Osteocyte (in vitro differentiated cells): ENCODE measurements around the gene KIRREL2. TPM values are rescaled to one million over a fixed set of nuclear protein-coding genes. Genes with fewer than 3 reads are reported as not detected.
"Not testable (repeated sequence)": the region's sequence is repeated elsewhere in the genome, so short reads cannot be mapped to it uniquely, and the experiment has no call there.

Source experiments
- DNase-seq: peaks from one replicate; pipeline ENCODE4 v3.0.0; 2021; ENCODE audit warnings: mixed read lengths; ENCODE audit not compliant: unreplicated experiment; ENCODE audit errors: extremely low spot score
- H3K27ac Mint-ChIP-seq: one replicate; pipeline ENCODE4 v1.8.0; 2021; ENCODE audit warnings: mild to moderate bottlenecking, mixed read lengths; ENCODE audit not compliant: unreplicated experiment
- H3K27me3 Mint-ChIP-seq: one replicate; pipeline ENCODE4 v1.8.0; 2021; ENCODE audit warnings: mixed read lengths; ENCODE audit not compliant: unreplicated experiment
- H3K36me3 Mint-ChIP-seq: one replicate; pipeline ENCODE4 v1.8.0; 2021; ENCODE audit warnings: mixed read lengths; ENCODE audit not compliant: unreplicated experiment
- H3K4me1 Mint-ChIP-seq: one replicate; pipeline ENCODE4 v1.8.0; 2021; ENCODE audit warnings: mixed read lengths; ENCODE audit not compliant: unreplicated experiment
- H3K4me3 Mint-ChIP-seq: one replicate; pipeline ENCODE4 v1.8.0; 2021; ENCODE audit warnings: mild to moderate bottlenecking, moderate library complexity, mixed read lengths; ENCODE audit not compliant: unreplicated experiment
- H3K9me3 Mint-ChIP-seq: one replicate; pipeline ENCODE4 v1.8.0; 2021; ENCODE audit warnings: mixed read lengths; ENCODE audit not compliant: unreplicated experiment
- CTCF ChIP-seq: fragments of 200-600 bp; sonication (generic); IDR thresholded peaks from 2 replicates; pipeline ENCODE4 v1.5.0; 2021; ENCODE audit warnings: antibody characterized with exemption, mild to moderate bottlenecking, moderate library complexity
- total RNA-seq: library from RNA; stranded (reverse); gene quantifications from 2 replicates; pipeline ENCODE4 v1.2.1, GENCODE V29; 2021

Gene KIRREL2
- total RNA-seq, 1 donor from 2014 or later, result not detected

GRCh38 chr19:35824150-35824549, 32.6 kb upstream of the KIRREL2 start:
- no peaks in the 10 kb centered on the region for H3K9me3 Mint-ChIP-seq
- no peak for DNase-seq
- no peaks in the 10 kb centered on the region for H3K36me3 Mint-ChIP-seq
- TF ChIP-seq CTCF, result no peak
- peaks cover 11% of the 10 kb centered on the region for H3K27me3 Mint-ChIP-seq
- H3K4me3 Mint-ChIP-seq, result no peak overlapping the region
- H3K27ac Mint-ChIP-seq, result no peak overlapping the region
- no peaks in the 10 kb centered on the region for H3K4me1 Mint-ChIP-seq

- H3K9me3 Mint-ChIP-seq, result no peaks in the 10 kb centered on the region
- no peak for DNase-seq
- no peaks in the 10 kb centered on the region for H3K36me3 Mint-ChIP-seq
- TF ChIP-seq CTCF, result no peak
- H3K4me1 Mint-ChIP-seq, result no peaks in the 10 kb centered on the region
- H3K27ac Mint-ChIP-seq, result no peak overlapping the region
- H3K4me3 Mint-ChIP-seq, result no peak overlapping the region
- peaks cover 10% of the 10 kb centered on the region for H3K27me3 Mint-ChIP-seq
Observed at GRCh38 chr19:35828692-35829301, 27.9 kb upstream of the KIRREL2 start.

- no peak for TF ChIP-seq CTCF
- no peak overlapping the region for H3K4me3 Mint-ChIP-seq
- peaks cover 3% of the 10 kb centered on the region for H3K27me3 Mint-ChIP-seq
- no peak for DNase-seq
- H3K9me3 Mint-ChIP-seq, result no peaks in the 10 kb centered on the region
- H3K36me3 Mint-ChIP-seq, result no peaks in the 10 kb centered on the region
- H3K27ac Mint-ChIP-seq, result no peak overlapping the region
- no peaks in the 10 kb centered on the region for H3K4me1 Mint-ChIP-seq
Observed at GRCh38 chr19:35830986-35831385, 25.7 kb upstream of the KIRREL2 start.

- H3K27me3 Mint-ChIP-seq, result peaks cover 5% of the 10 kb centered on the region
- H3K4me1 Mint-ChIP-seq, result no peaks in the 10 kb centered on the region
- TF ChIP-seq CTCF, result no peak
- no peaks in the 10 kb centered on the region for H3K9me3 Mint-ChIP-seq
- no peaks in the 10 kb centered on the region for H3K36me3 Mint-ChIP-seq
- H3K4me3 Mint-ChIP-seq, result no peak overlapping the region
- no peak for DNase-seq
- no peak overlapping the region for H3K27ac Mint-ChIP-seq
Observed at GRCh38 chr19:35832054-35832453, 24.7 kb upstream of the KIRREL2 start.

- Mint-ChIP-seq H3K36me3 (no peaks in the 10 kb centered on the region), H3K4me3 (no peak overlapping the region), H3K9me3 (no peaks in the 10 kb centered on the region), H3K4me1 (no peaks in the 10 kb centered on the region), H3K27ac (no peak overlapping the region), H3K27me3 (peaks cover 5% of the 10 kb centered on the region)
- TF ChIP-seq CTCF, result no peak
- no peak for DNase-seq
Observed at GRCh38 chr19:35833972-35834371, 22.7 kb upstream of the KIRREL2 start.

GRCh38 chr19:35836096-35836495, 20.6 kb upstream of the KIRREL2 start:
- DNase-seq, H3K4me3 Mint-ChIP-seq, H3K27me3 Mint-ChIP-seq, H3K27ac Mint-ChIP-seq, H3K9me3 Mint-ChIP-seq, H3K4me1 Mint-ChIP-seq, H3K36me3 Mint-ChIP-seq: not testable (repeated sequence)
